ENCODE results near the gene EHHADH.
"Not testable (repeated sequence)": the region's sequence is repeated elsewhere in the genome, so short reads cannot be mapped to it uniquely, and the experiment has no call there.

The EHHADH gene

DNA sequence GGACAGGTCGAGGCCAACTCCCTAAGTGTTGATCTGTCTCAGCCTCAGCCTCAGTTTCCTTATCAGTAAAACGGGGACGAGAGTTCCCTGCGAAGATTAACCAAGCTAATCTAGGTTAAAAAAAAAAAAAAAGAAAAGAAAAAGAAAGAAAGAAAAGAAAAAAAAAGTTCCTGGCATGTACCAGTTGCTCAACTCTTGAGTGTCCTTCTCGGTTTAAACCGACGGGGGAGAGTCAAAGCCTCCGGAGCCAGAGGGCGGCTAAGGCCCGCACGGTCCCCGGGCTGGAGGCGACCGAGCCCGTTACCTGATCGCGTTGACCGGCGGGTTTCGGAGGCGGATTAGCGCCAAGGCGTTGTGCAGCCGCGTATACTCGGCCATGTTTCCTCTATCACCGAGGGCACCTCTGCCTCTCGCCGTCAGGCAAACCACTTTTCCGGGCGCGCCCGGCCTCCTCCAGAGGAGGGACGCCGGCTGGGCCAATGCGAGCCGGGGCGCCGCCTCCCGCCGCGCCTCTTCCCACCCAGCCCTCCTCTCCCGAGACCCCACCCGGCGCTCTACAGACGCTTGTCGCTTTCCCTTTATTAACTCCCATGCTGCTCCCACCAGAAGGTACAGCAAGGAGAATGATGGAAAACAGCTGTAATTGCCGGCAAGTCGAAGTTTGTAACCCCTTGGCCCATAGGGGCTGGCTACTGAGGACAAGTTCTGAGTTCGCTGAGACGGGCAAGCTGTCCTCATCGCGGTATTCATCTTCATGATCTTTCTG, at the start of gene EHHADH:
TSS of gene EHHADH (minus strand) at position 405 of the 766 bp plus-strand sequence. CDS start at position 378, 27 bp downstream.
- no peaks in the 10 kb centered on the region for H4K20me1 ChIP-seq (ENCODE audit: insufficient read depth, low read length, poor library complexity, severe bottlenecking)
- H3K9ac ChIP-seq (ENCODE audit: low read depth, low read length, poor library complexity, severe bottlenecking), result peak within 1 kb of the TSS; percentile 89
- TF ChIP-seq, protein P1, sequence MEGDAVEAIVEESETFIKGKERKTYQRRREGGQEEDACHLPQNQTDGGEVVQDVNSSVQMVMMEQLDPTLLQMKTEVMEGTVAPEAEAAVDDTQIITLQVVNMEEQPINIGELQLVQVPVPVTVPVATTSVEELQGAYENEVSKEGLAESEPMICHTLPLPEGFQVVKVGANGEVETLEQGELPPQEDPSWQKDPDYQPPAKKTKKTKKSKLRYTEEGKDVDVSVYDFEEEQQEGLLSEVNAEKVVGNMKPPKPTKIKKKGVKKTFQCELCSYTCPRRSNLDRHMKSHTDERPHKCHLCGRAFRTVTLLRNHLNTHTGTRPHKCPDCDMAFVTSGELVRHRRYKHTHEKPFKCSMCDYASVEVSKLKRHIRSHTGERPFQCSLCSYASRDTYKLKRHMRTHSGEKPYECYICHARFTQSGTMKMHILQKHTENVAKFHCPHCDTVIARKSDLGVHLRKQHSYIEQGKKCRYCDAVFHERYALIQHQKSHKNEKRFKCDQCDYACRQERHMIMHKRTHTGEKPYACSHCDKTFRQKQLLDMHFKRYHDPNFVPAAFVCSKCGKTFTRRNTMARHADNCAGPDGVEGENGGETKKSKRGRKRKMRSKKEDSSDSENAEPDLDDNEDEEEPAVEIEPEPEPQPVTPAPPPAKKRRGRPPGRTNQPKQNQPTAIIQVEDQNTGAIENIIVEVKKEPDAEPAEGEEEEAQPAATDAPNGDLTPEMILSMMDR (conservative IDR thresholded peaks at IDR 0.05; ENCODE audit: low read length), result no peak
- TF ChIP-seq EZH2phosphoT487 (IDR thresholded peaks at IDR 0.05; ENCODE audit: borderline replicate concordance), result no peak
- H3K4me2 ChIP-seq (ENCODE audit: low read depth, low read length, poor library complexity, severe bottlenecking), result peak within 1 kb of the TSS; percentile 79
- peak within 1 kb of the TSS; percentile 90 for H3K4me3 ChIP-seq (ENCODE audit: low read length, poor library complexity, severe bottlenecking)
- H3F3A ChIP-seq (ENCODE audit: low read depth), result no peaks in the 10 kb centered on the region
- H3K9me2 ChIP-seq (replicated peaks; ENCODE audit: low read depth, low read length), result no peaks in the 10 kb centered on the region
- H3K9me3 ChIP-seq (ENCODE audit: insufficient read depth, low read depth, low read length), result 0 out of 2 replicates have a peak, but pooled peaks cover 3% of the 10 kb centered on the region
- H3K36me3 ChIP-seq (ENCODE audit: insufficient read depth, low read length), result no peaks in the 10 kb centered on the region
- H3K27me3 ChIP-seq (ENCODE audit: insufficient read depth, low read length, poor library complexity, severe bottlenecking), result no peaks in the 10 kb centered on the region
- H3K79me2 ChIP-seq (ENCODE audit: insufficient read depth, low read length), result no peaks in the 10 kb centered on the region
- peak within 1 kb of the TSS; percentile 100 for H2AFZ ChIP-seq (ENCODE audit: low read length)
- H3K4me1 ChIP-seq (ENCODE audit: insufficient read depth, low read length, poor library complexity, severe bottlenecking), result peaks cover 11% of the 10 kb centered on the region

- H2AFZ ChIP-seq (ENCODE audit: low read length); H4K20me1 ChIP-seq (ENCODE audit: insufficient read depth, low read length, poor library complexity, severe bottlenecking); H3K4me1 ChIP-seq (ENCODE audit: insufficient read depth, low read length, poor library complexity, severe bottlenecking); H3K27me3 ChIP-seq (ENCODE audit: insufficient read depth, low read length, poor library complexity, severe bottlenecking); H3K79me2 ChIP-seq (ENCODE audit: insufficient read depth, low read length); H3F3A ChIP-seq (ENCODE audit: low read depth); H3K4me3 ChIP-seq (ENCODE audit: low read length, poor library complexity, severe bottlenecking); H3K9me2 ChIP-seq (replicated peaks; ENCODE audit: low read depth, low read length); H3K9me3 ChIP-seq (ENCODE audit: insufficient read depth, low read depth, low read length); H3K4me2 ChIP-seq (ENCODE audit: low read depth, low read length, poor library complexity, severe bottlenecking); H3K9ac ChIP-seq (ENCODE audit: low read depth, low read length, poor library complexity, severe bottlenecking); H3K36me3 ChIP-seq (ENCODE audit: insufficient read depth, low read length): not testable (repeated sequence)
These were observed 46.1 kb upstream of the EHHADH start for GRCh38 chr3:185299918-185300426.

- Histone ChIP-seq H3K9ac (ENCODE audit: low read depth, low read length, poor library complexity, severe bottlenecking) (no peak overlapping the region), H3F3A (ENCODE audit: low read depth) (no peaks in the 10 kb centered on the region), H3K4me3 (ENCODE audit: low read length, poor library complexity, severe bottlenecking) (no peak overlapping the region), H3K36me3 (ENCODE audit: insufficient read depth, low read length) (no peaks in the 10 kb centered on the region), H3K27me3 (ENCODE audit: insufficient read depth, low read length, poor library complexity, severe bottlenecking) (no peaks in the 10 kb centered on the region), H4K20me1 (ENCODE audit: insufficient read depth, low read length, poor library complexity, severe bottlenecking) (no peaks in the 10 kb centered on the region), H3K4me1 (ENCODE audit: insufficient read depth, low read length, poor library complexity, severe bottlenecking) (no peaks in the 10 kb centered on the region), H3K79me2 (ENCODE audit: insufficient read depth, low read length) (no peaks in the 10 kb centered on the region), H3K4me2 (ENCODE audit: low read depth, low read length, poor library complexity, severe bottlenecking) (no peak overlapping the region), H3K9me3 (ENCODE audit: insufficient read depth, low read depth, low read length) (no peaks in the 10 kb centered on the region), H3K9me2 (replicated peaks; ENCODE audit: low read depth, low read length) (no peaks in the 10 kb centered on the region), H2AFZ (ENCODE audit: low read length) (no peak overlapping the region)
- TF ChIP-seq, protein P1 (conservative IDR thresholded peaks at IDR 0.05; ENCODE audit: low read length), result no peak
- no peak for TF ChIP-seq EZH2phosphoT487 (IDR thresholded peaks at IDR 0.05; ENCODE audit: borderline replicate concordance)
These were observed 44.0 kb upstream of the EHHADH start for GRCh38 chr3:185297867-185298266.
